H1 (cell line): Measurements from ENCODE around the gene SIGLEC14. TPM values are rescaled to one million over a fixed set of nuclear protein-coding genes. Genes with fewer than 3 reads are reported as not detected.

Experiments
- CTCF ChIA-PET: fragments of 300-600 bp; sonication (Branson Sonifier 250); formaldehyde crosslinking; loops from one replicate; lab custom pipeline; 2021; ENCODE audit not compliant: partially characterized antibody; lab: Charles Lee
- POLR2A ChIA-PET: fragments of 300-600 bp; sonication (Branson Sonifier 250); formaldehyde crosslinking; loops from one replicate; lab custom pipeline; 2021; ENCODE audit warnings: inconsistent platforms; ENCODE audit not compliant: partially characterized antibody; lab: Charles Lee
- DNase-seq, 2 experiments: peaks; one replicate each; pipeline versions ENCODE4 v3.0.0 to v3.0.0-alpha.2; 2010 to 2022; ENCODE audit warnings: low spot score in 2 of 2, low read depth in 1 of 2, mixed read lengths in 1 of 2
- FAIRE-seq: peaks from 2 replicates; lab custom pipeline; 2011; peaks lifted over from hg19 to GRCh38; lab: Jason Lieb, UNC
- H2AFZ ChIP-seq: 2 replicates; pipeline ENCODE4 v1.8.1; 2012; ENCODE audit warnings: low read length, inconsistent platforms
- H2AK5ac ChIP-seq: 2 replicates; pipeline ENCODE4 v1.6.1; 2013; ENCODE audit warnings: low read depth, low read length
- H2BK120ac ChIP-seq: replicated peaks from 2 replicates; pipeline ENCODE3; 2013; ENCODE audit warnings: low read depth, low read length, inconsistent platforms
- H2BK12ac ChIP-seq: 2 replicates; pipeline ENCODE4 v1.6.1; 2013; ENCODE audit warnings: low read depth, low read length
- H2BK15ac ChIP-seq: 2 replicates; pipeline ENCODE4 v1.6.1; 2013; ENCODE audit warnings: low read length
- H2BK20ac ChIP-seq: 2 replicates; pipeline ENCODE4 v1.6.1; 2013; ENCODE audit warnings: low read length
- H2BK5ac ChIP-seq: 2 replicates; pipeline ENCODE4 v1.6.1; 2013; ENCODE audit warnings: low read depth, low read length
- H3K14ac ChIP-seq: 2 replicates; pipeline ENCODE4 v1.6.1; 2013; ENCODE audit warnings: inconsistent platforms; ENCODE audit not compliant: insufficient read length
- H3K18ac ChIP-seq: 2 replicates; pipeline ENCODE4 v1.6.1; 2013; ENCODE audit warnings: low read length; ENCODE audit errors: extremely low read depth
- H3K23ac ChIP-seq: 2 replicates; pipeline ENCODE4 v1.6.1; 2013; ENCODE audit warnings: inconsistent platforms; ENCODE audit not compliant: insufficient read length
- H3K23me2 ChIP-seq: 2 replicates; pipeline ENCODE4 v1.6.1; 2013; ENCODE audit warnings: low read depth, low read length
- H3K27ac ChIP-seq: 2 replicates; pipeline ENCODE4 v1.6.1; 2011; ENCODE audit warnings: low read depth, low read length, inconsistent platforms
- H3K27me3 ChIP-seq, 4 experiments: replicated peaks in 1 of 4; 1 replicate in 1 of 4; 2 replicates in 3 of 4; pipeline versions ENCODE4 v1.6.1 to v1.8.1; 2011 to 2013; ENCODE audit warnings: low read length in 3 of 4, mild to moderate bottlenecking in 3 of 4, inconsistent platforms in 2 of 4, mixed read lengths in 2 of 4, moderate library complexity in 1 of 4; ENCODE audit not compliant: control insufficient read depth in 3 of 4, insufficient read depth in 3 of 4; ENCODE audit errors: extremely low read depth in 1 of 4
- H3K36me3 ChIP-seq, 4 experiments: 2 replicates each; pipeline versions ENCODE4 v1.6.1 to v1.8.1; 2011 to 2013; ENCODE audit warnings: mild to moderate bottlenecking in 4 of 4, low read length in 3 of 4, moderate library complexity in 2 of 4, control low read depth in 1 of 4, inconsistent platforms in 1 of 4; ENCODE audit not compliant: insufficient read depth in 4 of 4, control insufficient read depth in 2 of 4
- H3K4ac ChIP-seq: replicated peaks from 2 replicates; pipeline ENCODE3; 2013; ENCODE audit warnings: low read length, low read depth, mixed read lengths, inconsistent platforms; ENCODE audit not compliant: insufficient read length
- H3K4me1 ChIP-seq, 4 experiments: replicated peaks in 1 of 4; 1 replicate in 1 of 4; 2 replicates in 3 of 4; pipeline versions ENCODE4 v1.6.1 to v1.8.1; 2011 to 2013; ENCODE audit warnings: low read length in 3 of 4, inconsistent platforms in 2 of 4, mixed read lengths in 1 of 4; ENCODE audit not compliant: insufficient read depth in 4 of 4, control insufficient read depth in 3 of 4
- H3K4me2 ChIP-seq, 2 experiments: 2 replicates each; pipeline versions ENCODE4 v1.6.1 to v1.8.1; 2011 to 2013; ENCODE audit warnings: low read depth in 2 of 2, low read length in 2 of 2, control low read depth in 1 of 2, inconsistent platforms in 1 of 2, mild to moderate bottlenecking in 1 of 2; ENCODE audit not compliant: insufficient read depth in 1 of 2
- H3K4me3 ChIP-seq, 4 experiments: fragments of 200-600, 300-600 bp in 1 of 4; sonication (generic), shearing (Covaris generic), sonication (Bioruptor Twin) in 1 of 4; 2 replicates each; pipeline versions ENCODE4 v1.5.1 to v1.8.1; 2011 to 2016; ENCODE audit warnings: low read length in 4 of 4, low read depth in 3 of 4, control low read depth in 2 of 4, inconsistent platforms in 2 of 4, mild to moderate bottlenecking in 2 of 4, mixed read lengths in 1 of 4, moderate library complexity in 1 of 4; ENCODE audit not compliant: insufficient read depth in 2 of 4; ENCODE audit errors: extremely low read depth in 1 of 4
- H3K56ac ChIP-seq: replicated peaks from 2 replicates; pipeline ENCODE3; 2013; ENCODE audit warnings: low read depth, mild to moderate bottlenecking, mixed read lengths, low read length, inconsistent platforms; ENCODE audit not compliant: insufficient read length
- H3K79me1 ChIP-seq: 2 replicates; pipeline ENCODE4 v1.6.1; 2013; ENCODE audit warnings: low read depth, low read length, control low read depth
- H3K79me2 ChIP-seq, 2 experiments: 2 replicates each; pipeline versions ENCODE4 v1.6.1 to v1.8.1; 2012 to 2013; ENCODE audit warnings: low read length in 2 of 2, mild to moderate bottlenecking in 2 of 2, inconsistent platforms in 1 of 2; ENCODE audit not compliant: insufficient read depth in 2 of 2, control insufficient read depth in 1 of 2
- H3K9ac ChIP-seq, 4 experiments: replicated peaks in 1 of 4; 1 replicate in 1 of 4; 2 replicates in 3 of 4; pipeline versions ENCODE4 v1.6.1 to v1.8.1; 2011 to 2013; ENCODE audit warnings: low read depth in 3 of 4, low read length in 3 of 4, control low read depth in 2 of 4, mild to moderate bottlenecking in 2 of 4, moderate library complexity in 2 of 4, inconsistent platforms in 1 of 4; ENCODE audit errors: extremely low read depth in 1 of 4
- H3K9me3 ChIP-seq, 2 experiments: 2 replicates each; pipeline versions ENCODE4 v1.6.1 to v1.8.1; 2012 to 2013; ENCODE audit warnings: mild to moderate bottlenecking in 2 of 2, moderate library complexity in 2 of 2, control low read depth in 1 of 2, inconsistent platforms in 1 of 2, low read depth in 1 of 2, low read length in 1 of 2, mixed read lengths in 1 of 2; ENCODE audit not compliant: insufficient read depth in 2 of 2
- H4K20me1 ChIP-seq, 2 experiments: replicated peaks in 1 of 2; 2 replicates each; pipeline versions ENCODE3 to v1.8.1; 2011 to 2013; ENCODE audit warnings: inconsistent platforms in 2 of 2, low read length in 2 of 2, mild to moderate bottlenecking in 1 of 2; ENCODE audit not compliant: insufficient read depth in 2 of 2, control insufficient read depth in 1 of 2
- H4K5ac ChIP-seq: 2 replicates; pipeline ENCODE4 v1.6.1; 2013; ENCODE audit warnings: low read length, low read depth, mixed read lengths, inconsistent platforms; ENCODE audit not compliant: insufficient read length
- H4K8ac ChIP-seq: 2 replicates; pipeline ENCODE4 v1.8.0; 2013; ENCODE audit warnings: mild to moderate bottlenecking, moderate library complexity, low read length, inconsistent platforms; ENCODE audit not compliant: insufficient read depth; ENCODE audit errors: extremely low read depth
- H4K91ac ChIP-seq: replicated peaks from 2 replicates; pipeline ENCODE3; 2013; ENCODE audit warnings: low read length, mixed read lengths, inconsistent platforms; ENCODE audit not compliant: insufficient read length
- BACH1 ChIP-seq: IDR thresholded peaks from 2 replicates; pipeline ENCODE4 v1.6.1; 2012; ENCODE audit warnings: low read length, improper control_type of control experiment
- KDM5A ChIP-seq: fragments of 200-600 bp; IDR thresholded peaks from 2 replicates; pipeline ENCODE4 v1.7.1; 2012; ENCODE audit warnings: mild to moderate bottlenecking, low read length, inconsistent platforms, mixed read lengths
- RNF2 ChIP-seq: fragments of 200-900, 300-1000 bp; sonication (generic); IDR thresholded peaks from 2 replicates; pipeline ENCODE4 v1.7.1; 2016; ENCODE audit warnings: borderline replicate concordance, low read depth, mild to moderate bottlenecking, antibody characterized with exemption, low read length; ENCODE audit not compliant: poor library complexity, severe bottlenecking; ENCODE audit errors: missing control alignments
- TAF1 ChIP-seq: IDR thresholded peaks from 2 replicates; pipeline ENCODE4 v1.6.1; 2011; ENCODE audit warnings: mild to moderate bottlenecking, low read depth, low read length
- TEAD4 ChIP-seq: IDR thresholded peaks from 2 replicates; pipeline ENCODE4 v1.6.1; 2012; ENCODE audit warnings: low read depth, low read length, inconsistent platforms, mixed read lengths
- WGBS, 2 experiments: shearing (Covaris generic) in 1 of 2; methylation state at CpG; one replicate each; pipeline versions ENCODE4 v1.1.6 to v1.1.7; 2013 to 2015; ENCODE audit warnings: low lambda C conversion rate in 2 of 2, mixed read lengths in 2 of 2, inconsistent platforms in 1 of 2, low coverage in 1 of 2, missing lambda C conversion rate in 1 of 2; ENCODE audit not compliant: insufficient replicate concordance in 2 of 2, insufficient coverage in 1 of 2, insufficient read length in 1 of 2; ENCODE audit errors: extremely low coverage in 1 of 2, missing lambda C conversion rate in 1 of 2; 5-methylcytosine and 5-hydroxymethylcytosine counted together
- polyA plus RNA-seq, 7 experiments: library from polyadenylated mRNA; depleted of rRNA in 3 of 7; stranded (reverse) in 5 of 7; unstranded in 2 of 7; fragments of >200 nt in 5 of 7; fragments of 200-250 nt in 2 of 7; gene quantifications; 1 replicate in 5 of 7; 2 replicates in 1 of 7; 4 replicates in 1 of 7; pipeline versions ENCODE4 v1.2.1 to v1.2.3, GENCODE V29; 2011 to 2013; ENCODE audit warnings: missing spikeins in 2 of 7, mixed read lengths in 2 of 7
- total RNA-seq: library from RNA; stranded (reverse); fragmentation: NEBNext Ultra II Directional; extraction: Animal tissue kit (Norgen Biotek cat#: 25700); gene quantifications from 2 replicates; pipeline ENCODE4 v1.2.1, GENCODE V29; 2021
- TF ChIP-seq, protein P1 (sequence below): IDR thresholded peaks from 2 replicates; pipeline ENCODE4 v1.6.1; 2012; ENCODE audit warnings: inconsistent platforms

The SIGLEC14 gene
- total and polyA plus RNA-seq, 2 of the 8 experiments (the other 6 are each of a cell fraction or from before 2014, with no cell fraction given): not detected

DNA sequence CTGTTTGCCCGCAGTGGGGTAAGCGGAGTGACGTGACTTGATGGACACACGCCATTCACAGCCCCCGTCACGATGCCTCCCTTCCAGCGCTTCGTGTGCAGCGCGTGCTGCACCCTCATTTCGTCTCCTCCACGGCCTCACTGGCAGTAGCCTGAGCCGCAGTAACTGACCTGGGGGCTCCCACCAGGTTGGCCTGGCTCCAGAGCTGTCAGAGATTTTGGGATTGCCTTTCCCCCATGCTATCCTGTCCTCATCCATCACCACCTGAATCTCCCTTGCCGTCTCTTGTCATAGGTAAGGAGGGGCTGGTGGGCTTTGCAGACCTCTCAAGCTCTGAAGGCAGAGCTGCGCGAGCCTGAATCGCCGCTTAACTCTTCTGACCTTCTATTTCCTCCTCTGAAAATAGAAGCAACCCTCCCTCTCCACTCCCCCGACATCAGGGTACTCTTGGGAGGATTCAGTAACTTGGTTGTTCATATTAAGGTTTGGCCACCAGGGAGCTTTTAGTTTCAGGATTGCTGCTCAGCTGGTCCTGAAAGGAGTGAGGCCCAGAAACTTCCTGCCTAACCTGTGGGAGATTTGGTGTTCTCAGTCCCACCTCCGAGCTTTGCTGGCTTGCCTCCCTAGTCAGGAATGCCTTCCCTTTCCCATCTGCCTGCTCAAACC, 44.3 kb downstream of the SIGLEC14 start:
- H3K14ac ChIP-seq: no peak overlapping the region
- H3K56ac ChIP-seq: no peak overlapping the region
- H2BK15ac ChIP-seq: no peak overlapping the region
- H2BK5ac ChIP-seq: no peak overlapping the region
- H2BK20ac ChIP-seq: no peak overlapping the region
- H3K23me2 ChIP-seq: no peaks in the 10 kb centered on the region; the same call in 1 of the 2 replicates
- no peak overlapping the region for H2BK12ac ChIP-seq
- H2BK120ac ChIP-seq: no peak overlapping the region
- H3K4me1 ChIP-seq: no peaks in the 10 kb centered on the region
- TF ChIP-seq TEAD4 (no peak), KDM5A (no peak), TAF1 (no peak), RNF2 (no peak), BACH1 (no peak)
- TF ChIP-seq, protein P1, sequence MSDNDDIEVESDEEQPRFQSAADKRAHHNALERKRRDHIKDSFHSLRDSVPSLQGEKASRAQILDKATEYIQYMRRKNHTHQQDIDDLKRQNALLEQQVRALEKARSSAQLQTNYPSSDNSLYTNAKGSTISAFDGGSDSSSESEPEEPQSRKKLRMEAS: no peak
- H3K27me3 ChIP-seq: no peaks in the 10 kb centered on the region
- no peak for DNase-seq
- H3K4ac ChIP-seq: no peak overlapping the region
- no peak overlapping the region for H3K4me2 ChIP-seq
- H3K9me3 ChIP-seq: peaks cover 31 to 70% of the 10 kb centered on the region in 2 experiments; a peak in 3 of 4 replicates
- FAIRE-seq: no peak
- POLR2A ChIA-PET: no interaction called here
- H3K9ac ChIP-seq: no peak overlapping the region
- CTCF ChIA-PET: interaction anchor here (1.0 kb wide), 1 partner anchor 21 kb away, joined by 3 read pairs; no protein-coding TSS in a partner anchor
- H3K18ac ChIP-seq: no peak overlapping the region
- H3K23ac ChIP-seq: no peak overlapping the region
- no peak overlapping the region for H3K27ac ChIP-seq
- no peak overlapping the region for H3K4me3 ChIP-seq
- H4K91ac ChIP-seq: no peak overlapping the region
- 86% methylated on average over 20 of the region's 20 CpGs; no CpG with 5 or more reads in 1 of the 2 experiments for WGBS, 2 experiments
- no peaks in the 10 kb centered on the region for H3K79me1 ChIP-seq
- H4K20me1 ChIP-seq: no peaks in the 10 kb centered on the region
- no peak overlapping the region for H4K5ac ChIP-seq
- H3K36me3 ChIP-seq: no peaks in the 10 kb centered on the region
- no peak overlapping the region for H2AFZ ChIP-seq
- H4K8ac ChIP-seq: no peak overlapping the region
- no peaks in the 10 kb centered on the region for H3K79me2 ChIP-seq
- H2AK5ac ChIP-seq: no peak overlapping the region
